GM18873 (cell line): ENCODE results near the gene KCNQ2.

Source experiments
- ATAC-seq: cut with Tn5 transposase; IDR thresholded peaks from one replicate; pipeline ENCODE4 v1.9.1; 2021; ENCODE audit warnings: mild to moderate bottlenecking, moderate library complexity, moderate number of reproducible peaks; ENCODE audit not compliant: unreplicated experiment, low FRiP score

Gene KCNQ2

DNA sequence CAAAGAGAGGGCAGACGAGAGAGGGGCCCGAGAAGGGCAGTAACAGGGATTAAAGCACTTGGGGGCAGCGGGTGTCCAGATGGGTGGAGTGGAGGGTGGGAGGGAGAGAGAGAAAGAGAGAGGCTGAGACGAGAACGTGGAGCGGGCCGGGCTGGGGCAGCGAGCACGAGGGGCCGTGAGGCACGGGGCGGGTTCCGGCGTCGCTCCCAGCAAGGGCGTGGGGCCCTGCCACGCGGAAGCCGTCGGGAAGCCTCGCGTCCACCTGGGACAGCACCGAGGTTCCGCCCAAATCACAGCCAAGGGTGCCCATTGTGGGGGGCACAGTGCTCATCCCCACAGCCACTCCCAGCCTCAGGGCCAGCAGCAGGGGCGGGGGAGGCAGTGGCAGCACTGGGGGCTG, 49.8 kb downstream of the KCNQ2 start:
- no peak for ATAC-seq

DNA sequence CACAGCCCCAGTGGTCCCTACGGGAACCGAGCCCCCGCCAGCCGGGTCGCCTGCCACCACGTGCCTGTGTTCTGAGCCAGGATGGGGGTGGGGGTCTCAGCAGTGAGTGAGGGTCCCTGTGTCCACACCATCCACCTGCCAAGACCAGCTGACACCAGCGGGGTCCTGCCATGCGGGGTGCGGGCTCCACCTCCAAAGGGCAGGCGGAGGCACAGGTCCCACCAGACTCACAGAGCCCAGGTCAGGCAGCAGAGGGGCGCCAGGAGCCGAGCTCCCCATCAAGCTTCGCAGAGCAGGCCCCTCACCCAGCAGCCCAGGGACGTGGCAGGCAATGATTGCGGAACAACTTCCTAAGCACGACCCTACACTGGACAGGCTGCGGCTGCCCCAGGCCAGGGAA, 50.5 kb downstream of the KCNQ2 start:
- no peak for ATAC-seq

DNA sequence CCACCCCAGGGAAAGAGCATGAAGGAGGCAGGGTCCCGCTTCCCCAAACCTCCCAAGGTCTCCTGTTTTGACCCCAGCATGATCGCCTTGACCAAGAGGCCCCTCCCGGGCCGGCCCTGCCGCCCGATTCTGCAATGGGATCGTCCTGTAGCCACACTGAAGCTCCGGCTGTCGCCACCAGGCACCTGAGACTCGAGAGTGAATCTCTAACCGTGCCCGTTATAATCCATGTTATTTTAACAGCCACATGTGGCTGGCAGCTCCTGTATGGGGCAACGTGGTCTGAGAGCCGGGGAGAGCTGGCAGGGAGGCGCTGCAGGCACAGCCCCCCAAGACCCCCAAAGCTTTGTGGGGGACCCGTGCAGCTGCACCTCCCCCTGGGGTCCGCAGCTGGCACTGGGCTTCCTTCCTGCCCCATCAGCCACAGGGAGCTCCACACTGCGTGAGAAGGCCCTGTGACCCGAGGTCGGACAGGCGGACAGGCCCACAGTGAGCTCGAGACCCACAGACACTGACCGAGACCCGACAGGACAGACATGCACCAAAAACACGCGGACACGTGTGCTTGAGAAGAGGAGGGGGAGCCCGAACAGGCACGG, 51.3 kb downstream of the KCNQ2 start:
- no peak for ATAC-seq

DNA sequence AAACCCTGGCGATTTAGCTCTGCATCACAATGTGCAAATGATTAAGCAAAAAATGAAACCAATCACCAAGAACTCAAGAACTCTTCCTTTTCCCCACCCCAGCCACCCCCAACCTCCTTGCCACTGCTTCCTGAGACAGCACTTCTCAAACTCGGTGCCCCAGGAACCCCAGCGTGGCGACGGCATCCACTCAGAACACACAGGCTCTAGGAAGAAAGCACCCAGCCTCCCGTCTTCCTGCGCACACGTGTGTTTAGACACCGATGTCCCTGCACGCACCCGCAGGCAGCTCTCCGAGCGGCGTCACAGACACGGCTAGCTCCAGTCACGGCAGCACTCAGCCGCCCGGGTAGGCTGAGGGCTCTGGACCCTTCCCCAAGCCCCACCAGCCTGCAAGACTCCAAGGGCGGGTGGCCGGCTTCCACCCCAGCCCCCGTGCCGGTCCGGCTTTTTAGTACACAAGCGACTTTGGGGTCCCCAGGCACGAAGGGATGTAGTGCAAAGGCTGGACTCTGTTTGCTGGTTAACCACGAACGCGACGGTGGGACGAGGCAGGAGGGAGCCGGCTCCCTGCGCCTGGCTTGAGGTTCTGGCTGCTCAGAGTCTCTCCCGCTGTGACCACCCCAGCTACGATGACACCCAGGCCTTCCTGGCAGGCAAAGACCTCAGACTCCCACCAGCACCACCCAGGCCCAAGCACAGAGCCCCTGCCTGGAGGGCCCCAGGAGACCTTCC, 51.9 kb downstream of the KCNQ2 start:
- no peak for ATAC-seq

DNA sequence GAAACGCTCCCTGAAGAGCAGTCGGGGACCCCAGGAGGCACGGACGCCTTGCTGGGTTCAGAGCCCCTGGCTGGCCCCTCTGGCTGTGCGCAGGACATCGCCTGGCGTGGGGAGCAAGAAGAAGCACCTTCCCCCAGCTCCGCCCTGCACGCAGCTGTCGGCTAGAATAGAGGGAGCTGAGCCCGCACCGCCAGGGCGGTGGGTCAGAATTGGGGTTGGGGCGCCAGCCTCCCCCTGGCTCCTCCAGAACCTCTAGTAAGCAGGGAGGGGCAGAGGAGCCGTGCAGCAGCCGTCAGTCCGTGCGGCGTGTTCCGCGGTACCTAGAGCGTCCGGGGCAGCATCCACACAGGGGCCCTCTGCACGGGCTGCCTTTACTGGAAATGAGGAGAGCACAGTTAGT, 53.2 kb downstream of the KCNQ2 start:
- ATAC-seq: no peak

DNA sequence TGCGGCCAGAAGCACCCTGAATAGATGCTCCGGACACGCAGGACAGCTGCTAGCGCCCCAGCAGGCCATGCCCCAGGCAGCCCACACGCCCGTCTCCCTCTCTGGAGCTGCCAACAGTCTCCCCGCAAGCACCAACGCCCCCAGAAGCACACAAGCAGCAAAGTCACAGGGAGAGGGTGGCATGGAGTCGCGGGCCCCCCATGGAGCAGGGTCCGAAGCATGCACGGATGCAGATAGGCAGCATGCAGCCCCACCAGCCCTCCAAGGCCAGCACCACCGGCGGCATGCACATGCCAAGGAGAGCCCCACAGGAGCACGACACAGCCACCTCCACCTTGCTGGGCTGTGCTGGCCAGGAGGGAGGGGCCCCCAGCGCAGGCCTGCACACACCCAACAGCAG, 53.8 kb downstream of the KCNQ2 start:
- ATAC-seq: no peak

DNA sequence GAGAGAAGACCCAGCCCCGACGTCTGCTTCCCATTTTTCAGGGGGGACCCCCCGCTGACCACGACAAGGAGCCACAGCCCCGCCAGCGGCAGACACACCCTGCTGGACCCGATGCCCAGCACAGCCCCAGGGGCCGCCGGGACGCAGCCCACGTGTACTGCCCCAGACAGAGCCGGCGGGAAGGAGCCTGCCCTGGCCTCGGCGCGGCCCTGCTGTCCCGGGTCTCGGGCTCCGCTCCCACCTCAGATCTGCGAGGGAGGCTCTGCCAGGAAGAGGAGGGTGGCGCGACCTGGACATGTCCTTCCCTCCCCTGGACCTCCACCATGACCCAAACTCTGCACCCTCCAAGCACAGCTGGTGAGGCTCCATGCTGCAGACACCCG, 54.7 kb downstream of the KCNQ2 start:
- no peak for ATAC-seq

DNA sequence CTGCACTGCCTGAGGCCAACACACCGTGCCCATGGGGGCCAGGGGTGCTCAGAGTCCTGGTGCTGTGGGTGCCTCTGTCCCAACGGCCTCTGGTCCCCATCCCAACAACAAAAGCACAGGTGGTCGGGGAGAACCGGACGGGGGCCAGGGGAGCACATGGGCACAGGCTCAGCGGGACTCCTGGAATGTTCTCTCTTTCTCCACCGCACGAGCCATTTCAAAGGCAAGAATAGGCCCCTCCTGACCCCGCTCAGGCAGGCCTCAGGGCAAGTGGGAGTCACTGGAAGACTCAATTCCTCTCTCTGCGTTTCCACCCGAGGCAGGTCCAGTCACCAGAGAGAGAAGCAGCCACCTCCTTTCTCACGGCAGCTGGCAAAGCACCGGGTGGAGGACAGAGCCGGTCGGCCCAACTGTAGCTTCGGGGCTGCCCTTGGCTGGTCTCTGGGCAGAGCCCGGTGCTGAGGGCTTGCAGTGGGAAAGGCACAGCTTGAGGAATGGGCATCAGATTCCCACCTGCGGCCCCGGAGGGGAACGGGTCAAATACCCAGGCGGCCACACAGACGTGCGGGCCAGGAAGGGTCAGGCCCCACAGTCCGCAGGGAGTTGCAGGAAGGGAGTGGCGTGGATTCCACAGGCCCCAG, 55.2 kb downstream of the KCNQ2 start:
- ATAC-seq: no peak

DNA sequence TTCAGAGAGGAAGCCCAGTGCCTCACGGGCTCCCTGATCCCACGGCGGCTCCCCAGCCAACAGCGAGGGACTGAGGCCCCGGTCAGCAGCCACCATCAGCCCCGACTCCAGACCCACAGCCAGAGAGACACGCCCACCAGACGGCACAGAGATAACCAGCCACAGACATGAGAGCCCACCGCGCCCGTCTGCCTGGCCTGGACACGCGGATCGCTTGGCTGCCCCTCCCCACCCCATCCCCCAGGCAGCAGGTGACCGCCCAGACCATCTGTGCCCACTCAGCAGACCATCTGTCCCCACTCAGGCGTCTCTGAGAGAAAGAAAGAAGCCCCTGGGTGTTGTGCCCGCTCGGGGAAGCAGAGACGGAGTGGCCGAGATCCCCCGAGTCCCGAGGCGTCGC, 55.8 kb downstream of the KCNQ2 start:
- ATAC-seq: no peak

DNA sequence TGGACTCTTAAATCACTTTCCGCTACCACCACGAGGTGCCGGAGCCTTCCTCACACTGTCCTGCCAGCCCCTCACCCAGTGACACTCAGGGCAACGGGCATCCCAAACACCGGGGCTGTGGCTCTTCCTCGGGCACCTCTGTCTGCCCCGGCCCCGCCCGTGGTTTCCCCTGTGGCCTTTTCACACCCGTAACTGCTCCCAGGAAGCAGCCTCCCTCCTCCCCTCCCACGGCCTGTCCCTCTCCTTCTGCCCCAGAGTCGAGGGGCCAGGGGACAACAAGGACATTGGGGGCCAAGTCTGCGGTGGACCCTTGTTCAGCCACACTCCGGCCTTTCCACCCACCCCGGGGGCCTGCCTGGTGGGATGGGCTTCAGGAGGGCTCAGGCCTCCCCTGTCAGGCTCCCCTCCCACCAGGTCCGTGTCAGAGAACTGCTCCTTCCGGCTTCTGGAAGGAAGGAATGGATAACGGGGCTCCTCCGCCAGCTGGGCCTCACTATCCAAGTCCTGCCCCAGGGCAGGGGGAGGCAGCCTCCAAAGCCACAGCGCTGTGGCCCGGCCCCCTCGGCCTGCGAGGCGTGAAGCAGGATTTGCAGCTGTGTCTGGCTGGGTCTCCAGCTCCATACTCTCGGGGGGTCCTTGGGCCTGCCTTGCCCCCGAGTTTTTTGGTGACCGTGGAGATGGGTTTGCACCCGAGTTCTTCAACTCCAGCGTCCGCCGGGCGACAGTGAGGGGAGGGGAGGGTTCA, 56.6 kb downstream of the KCNQ2 start:
- ATAC-seq: no peak

DNA sequence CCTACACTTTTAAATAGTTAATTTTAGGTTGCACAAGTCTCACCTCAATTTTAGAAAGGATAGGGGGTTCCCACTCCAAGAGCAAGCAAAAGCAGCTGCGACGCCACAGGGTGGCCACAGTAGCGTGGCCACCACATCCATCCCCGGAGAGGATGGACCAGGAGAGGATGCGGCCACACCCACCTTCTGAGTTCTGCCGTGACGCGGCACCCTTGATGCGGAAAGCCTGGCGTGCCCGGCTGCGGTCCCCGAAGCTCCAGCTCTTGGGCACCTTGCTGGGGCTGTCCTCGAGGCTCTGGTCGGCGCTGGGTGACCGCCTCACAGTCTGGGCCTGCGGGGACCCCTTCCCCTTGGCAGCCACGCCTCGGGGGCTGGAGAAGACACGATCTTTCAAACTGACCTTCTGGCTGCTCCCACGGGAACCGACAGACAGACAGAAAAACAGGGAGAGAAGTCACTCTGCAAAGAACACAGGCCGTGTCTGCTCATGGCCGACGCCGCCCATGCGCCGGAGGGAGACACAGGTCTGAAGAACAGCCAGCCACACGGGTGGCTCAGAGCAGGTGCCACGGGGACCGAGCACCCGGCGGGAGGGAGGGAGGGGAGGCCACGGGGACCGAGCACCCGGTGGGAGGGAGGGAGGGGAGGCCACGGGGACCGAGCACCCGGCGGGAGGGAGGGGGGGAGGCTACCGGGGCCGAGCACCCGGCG, 57.6 kb downstream of the KCNQ2 start:
- no peak for ATAC-seq

DNA sequence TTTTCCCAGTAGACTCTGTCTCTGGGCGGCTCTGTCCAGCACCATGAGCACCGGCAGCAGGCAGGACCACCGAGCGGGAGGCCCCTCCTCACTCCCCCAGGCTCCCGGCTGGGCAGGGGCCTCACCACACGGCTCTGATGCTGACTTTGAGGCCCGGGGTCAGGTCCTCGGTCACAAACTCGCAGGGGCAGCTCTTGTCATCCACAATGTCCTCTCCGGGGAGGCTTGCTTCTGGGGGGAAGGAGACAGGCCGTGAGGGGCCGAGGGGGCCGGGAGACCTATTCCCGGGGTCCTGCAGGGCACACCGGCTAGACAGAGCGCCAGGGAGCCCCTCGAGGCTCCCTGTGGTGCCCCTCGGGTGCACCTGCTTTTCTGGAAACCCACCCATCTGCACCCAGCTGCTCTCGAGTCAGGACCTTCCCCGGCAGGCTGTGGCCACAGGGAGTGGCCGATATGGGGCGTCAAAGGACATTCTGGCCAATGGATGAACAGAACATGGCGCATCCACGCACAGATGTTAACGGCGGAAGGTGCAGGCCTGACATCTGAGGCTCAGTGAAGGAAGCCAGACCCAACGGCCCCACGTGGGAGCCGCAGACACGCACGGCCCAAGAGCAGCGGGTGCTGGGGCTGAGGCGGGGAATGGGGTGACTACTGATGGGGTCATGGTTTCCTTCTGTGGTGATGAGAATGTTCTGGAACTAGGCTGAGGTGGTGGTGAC, 58.3 kb downstream of the KCNQ2 start:
- no peak for ATAC-seq

DNA sequence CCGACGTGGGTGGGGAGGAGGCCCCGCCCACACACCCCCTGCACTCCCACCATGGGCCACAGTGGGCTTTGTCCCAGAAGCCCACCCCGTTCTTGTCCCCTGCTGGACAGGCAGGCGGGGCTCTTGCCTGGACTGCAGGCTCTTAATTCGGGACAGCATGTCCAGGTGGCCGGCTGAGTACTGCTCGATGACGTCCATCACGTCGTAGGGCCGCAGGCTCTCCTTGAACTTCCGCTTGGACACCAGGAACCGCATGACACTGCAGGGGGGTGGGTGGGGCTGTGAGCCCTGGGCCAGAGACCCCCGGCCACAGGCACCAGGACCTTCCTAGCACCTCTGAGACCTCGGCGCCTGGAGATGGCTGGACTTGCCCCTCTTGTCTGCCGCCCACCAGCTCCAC, 59.1 kb downstream of the KCNQ2 start:
- no peak for ATAC-seq

DNA sequence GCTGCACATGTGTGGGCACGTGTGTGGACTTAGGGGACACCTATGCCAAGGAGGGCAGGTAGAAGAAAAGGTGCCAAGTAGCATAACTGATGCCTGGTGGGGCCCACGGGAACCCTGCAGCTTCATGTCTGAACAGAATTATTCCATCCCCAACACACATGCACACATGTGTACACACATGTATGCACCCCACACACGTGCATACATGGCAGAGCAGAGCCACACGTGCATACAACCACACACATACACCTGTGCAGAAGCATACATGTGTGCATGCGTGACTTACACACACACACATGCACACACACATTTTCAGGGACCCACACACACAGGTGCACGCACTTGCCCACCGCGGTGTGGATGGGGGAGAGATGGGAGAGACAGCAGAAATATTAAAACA, 59.6 kb downstream of the KCNQ2 start:
- no peak for ATAC-seq

DNA sequence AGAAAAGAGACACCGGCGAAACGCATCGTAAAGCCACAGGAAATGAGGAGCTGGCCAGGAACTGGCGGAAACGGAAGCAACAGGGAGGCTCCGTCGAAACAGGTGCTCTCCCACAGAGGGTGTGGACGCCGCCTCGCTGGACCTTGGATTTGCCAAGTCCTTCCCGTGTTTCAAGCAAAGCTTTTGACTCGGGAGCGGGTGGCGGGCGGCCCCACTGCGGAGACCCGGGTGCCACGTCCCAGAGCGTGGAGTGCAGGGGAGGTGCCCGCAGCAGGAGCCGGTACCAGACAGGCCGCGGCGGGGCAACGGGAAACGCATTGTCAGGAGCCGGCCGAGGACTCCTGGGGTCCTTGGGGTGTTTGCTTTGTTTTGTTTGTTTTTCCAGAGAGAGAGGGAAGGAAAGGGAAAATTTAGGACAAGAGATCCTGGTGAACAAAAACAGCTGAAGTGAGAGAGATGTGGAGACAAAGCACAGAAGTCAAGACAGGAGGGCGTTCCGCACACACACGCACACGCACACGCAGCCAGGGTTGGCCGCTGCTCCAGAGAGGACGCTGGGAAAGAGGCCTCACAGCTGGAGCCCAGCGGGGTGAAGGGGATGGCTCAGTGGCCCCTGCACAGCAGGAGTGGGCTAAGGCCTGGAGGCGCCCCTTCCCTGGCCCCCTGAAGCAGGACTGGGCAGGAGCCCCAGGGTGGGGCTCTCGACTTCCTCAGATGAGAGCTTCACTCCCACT, 60.4 kb downstream of the KCNQ2 start:
- no peak for ATAC-seq

DNA sequence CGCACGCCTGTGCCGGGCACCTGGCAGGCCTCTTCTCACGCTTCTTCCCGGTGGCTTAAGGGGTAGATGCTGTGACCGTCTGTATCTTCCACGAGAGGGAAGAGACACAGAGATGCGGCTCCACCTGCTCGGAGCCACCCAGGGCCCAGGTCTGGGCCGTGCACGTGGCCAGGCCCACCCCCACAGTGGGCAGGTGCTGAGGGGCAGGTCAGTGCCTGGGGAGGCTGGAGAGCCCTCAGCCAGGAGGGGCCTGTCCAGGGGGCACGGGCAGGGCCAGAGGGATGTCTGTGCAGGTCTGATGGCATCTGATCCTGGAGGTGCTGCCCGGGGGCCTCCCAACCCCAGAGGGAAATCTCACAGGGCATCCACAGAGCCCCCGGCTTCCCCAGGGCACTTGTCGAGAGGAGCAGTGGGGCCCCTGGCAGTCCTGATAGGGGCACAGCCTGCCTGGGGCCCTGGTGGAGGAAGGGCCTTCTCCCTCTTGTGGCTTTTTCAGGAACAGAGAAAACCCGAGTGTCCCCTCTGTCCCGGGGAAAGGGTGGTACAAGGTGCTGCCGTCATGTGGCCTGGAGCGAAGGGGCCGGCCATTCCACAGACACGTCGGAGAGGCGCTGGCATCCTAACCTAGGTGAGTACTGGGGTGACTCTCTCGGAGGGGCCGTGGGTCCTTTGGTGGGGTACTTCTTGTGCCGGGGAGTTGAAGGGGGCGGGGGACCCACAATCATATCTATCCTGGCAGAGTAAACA, 61.1 kb downstream of the KCNQ2 start:
- ATAC-seq: no peak

DNA sequence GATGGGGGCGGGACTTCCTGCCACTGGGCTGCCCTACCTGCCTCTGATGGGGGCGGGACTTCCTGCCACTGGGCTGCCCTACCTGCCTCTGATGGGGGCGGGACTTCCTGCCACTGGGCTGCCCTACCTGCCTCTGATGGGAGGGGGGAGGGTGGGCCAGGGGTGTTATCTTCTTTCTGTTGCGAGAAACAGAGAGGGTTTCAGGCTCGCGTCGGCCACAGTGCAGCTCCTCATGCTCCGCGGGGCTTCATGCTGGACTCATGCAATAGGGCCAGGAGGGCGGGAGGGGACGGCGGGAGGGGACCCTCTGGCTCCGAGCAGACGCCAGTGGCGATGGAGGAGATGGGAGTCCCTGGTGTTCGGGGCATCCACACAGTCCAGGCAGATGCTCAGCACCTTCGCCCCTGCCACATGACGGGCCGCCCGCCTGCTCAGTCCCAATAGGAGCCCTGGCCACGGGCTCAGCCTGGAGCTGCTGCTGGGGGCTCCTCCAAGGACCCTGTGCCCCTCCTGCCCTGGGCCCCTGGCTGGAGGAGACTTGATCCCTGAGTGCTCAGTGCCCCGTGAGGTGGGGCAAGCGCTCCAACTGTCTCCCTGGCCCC, 62.5 kb downstream of the KCNQ2 start:
- ATAC-seq: no peak

DNA sequence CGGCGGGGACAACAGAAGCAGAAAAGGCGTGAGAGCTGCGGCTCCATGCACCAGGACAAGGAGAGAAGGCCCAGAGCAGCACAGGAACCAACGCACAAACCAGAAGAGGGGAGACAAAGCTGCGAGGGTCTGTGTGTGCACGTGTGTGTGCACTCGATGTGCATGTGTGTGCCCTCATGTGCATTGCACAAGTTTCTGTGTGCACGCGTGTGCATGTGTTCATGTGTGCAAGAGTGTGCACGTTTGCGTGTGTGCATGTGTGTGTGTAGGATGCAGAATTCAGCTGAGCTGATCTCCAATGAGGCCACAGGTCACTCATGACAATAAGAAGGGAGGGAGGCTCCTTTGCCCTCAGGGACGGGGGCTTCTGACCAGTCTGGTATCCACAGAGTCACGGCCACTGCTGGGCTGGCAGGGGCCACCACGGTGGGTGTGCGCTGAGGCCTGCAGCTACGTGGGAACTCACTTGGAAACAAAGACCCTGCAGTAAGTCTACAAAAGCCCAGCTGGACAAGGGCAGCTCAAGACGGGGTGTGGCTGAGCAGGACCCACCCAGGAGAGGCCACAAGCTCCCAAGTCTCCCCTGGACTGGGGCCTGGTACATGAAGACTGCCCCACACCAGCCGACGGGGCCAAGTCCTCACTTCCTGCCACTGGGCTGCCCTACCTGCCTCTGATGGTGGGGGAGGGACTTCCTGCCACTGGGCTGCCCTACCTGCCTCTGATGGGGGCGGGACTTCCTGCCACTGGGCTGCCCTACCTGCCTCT, 63.2 kb downstream of the KCNQ2 start:
- ATAC-seq: no peak
